D341Med (cell line): ENCODE data around the gene PDZRN3.

Experiments
- DNase-seq: peaks from one replicate; pipeline ENCODE4 v3.0.0; 2012; ENCODE audit warnings: low spot score

The PDZRN3 gene

GRCh38 chr3:73384091-73384906 is 240.4 kb downstream of the PDZRN3 start:
- DNase-seq = no peak

GRCh38 chr3:73383470-73384049 is 241.2 kb downstream of the PDZRN3 start:
- no peak for DNase-seq

DNA sequence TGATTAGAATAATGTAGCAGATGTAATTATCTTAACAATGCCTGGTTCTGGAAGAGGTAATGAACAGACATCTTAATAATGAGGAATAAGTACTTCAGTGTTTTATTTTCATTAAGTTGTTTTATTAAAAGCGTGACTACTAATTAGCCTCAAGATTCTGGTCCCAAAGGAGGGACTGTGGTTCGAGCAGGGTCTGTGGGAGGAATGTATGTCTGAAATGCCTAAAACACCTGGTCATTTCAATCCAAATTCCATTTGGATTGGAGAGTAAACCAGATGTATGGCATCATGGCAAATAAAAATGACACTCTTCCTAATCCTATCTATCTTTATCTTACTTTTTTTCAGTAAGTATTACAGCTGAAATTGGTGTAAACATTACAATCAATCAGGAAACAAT is 243.2 kb downstream of the PDZRN3 start:
- no peak for DNase-seq

- no peak for DNase-seq
Measured at GRCh38 chr3:73380735-73381532, 243.8 kb downstream of the PDZRN3 start.

- no peak for DNase-seq
Measured at GRCh38 chr3:73379465-73379864, 245.3 kb downstream of the PDZRN3 start.

DNA sequence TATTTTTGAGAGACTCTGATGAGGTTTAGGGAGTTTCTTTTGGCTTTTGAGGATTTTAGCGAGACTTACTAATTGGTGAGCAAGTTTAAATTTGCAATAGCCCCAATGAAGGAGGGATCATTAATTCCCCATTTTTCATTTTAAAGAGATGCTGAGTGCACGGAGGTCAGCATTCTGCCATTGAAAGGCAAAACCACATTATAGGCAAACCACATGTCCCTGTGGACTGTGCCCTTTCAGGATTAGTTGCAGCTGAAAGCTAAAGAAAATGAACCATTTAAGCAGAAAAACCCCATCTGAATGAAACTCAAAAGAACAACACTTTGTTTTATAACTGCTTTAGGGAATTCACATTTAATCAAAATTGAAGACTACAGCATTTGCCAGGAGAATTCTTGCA is 246.5 kb downstream of the PDZRN3 start:
- no peak for DNase-seq

DNA sequence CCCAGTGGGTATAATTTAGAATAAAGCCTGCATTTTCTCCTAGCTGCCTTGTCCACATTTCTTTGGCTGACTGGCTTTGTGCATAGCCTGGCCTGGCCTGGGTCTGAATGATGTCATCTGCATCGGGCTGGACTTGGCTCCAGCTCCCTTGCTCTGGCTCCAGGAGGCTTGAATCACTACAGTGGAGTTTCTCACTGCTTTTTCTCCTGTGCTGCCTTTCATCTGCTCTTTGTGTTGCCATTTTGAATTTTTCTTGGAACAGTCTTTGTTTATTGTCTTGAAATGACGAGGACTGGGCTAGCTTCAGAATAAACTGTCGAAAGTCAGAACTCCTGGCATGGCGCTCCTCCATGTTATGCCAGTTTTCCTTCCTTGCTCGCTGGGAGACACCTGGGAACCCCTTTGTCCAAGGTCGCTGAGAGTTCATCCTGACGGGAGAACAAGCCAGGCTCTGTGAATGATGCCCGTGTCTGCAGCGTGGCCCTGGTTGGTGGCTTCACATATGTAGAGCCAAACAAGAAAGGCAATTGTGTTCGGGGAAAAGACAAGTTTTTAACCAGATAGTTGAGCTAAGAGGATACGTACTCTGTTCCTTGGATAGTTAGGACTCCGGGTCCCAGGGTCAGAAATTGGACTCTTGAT is 258.9 kb downstream of the PDZRN3 start:
- DNase-seq = no peak

DNA sequence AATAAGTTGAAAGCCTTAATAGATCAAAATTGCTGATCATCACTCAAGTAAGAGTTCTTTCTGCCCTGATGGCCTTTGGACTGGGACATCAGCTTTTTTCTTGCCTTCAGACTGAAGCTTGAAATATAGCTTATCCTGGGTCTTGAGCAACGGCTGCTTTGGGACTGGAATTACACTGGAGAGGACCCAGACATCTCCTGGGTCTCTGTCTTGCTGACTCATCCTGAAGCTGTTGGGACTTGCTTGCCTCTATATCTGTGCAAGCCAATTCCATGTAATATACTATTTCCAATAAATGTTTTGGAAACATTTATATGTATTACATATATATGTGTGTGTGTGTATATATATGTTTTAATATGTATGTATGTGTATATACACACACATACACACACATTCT is 260.2 kb downstream of the PDZRN3 start:
- DNase-seq = no peak

DNA sequence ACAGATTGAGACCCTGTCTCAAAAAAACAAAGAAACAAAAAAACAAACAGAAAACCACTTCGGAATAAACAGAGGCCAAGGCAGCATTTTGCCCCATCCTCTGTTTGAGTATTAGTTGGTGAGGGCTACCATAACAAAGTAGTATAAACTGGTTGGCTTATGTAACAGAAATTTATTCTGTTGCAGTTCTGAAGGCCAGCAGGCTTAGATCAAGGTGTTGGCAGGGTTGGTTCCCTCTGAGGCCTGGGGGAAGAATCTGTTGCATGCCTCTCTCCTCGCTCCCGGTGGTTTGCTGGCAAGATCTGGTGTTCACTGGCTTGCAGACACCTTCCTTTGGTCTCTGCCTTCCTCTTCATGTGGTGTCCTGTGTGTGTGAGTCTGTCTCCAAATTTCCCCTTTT is 261.6 kb downstream of the PDZRN3 start:
- DNase-seq = no peak

- DNase-seq = no peak
Measured at GRCh38 chr3:73361591-73361990, 263.1 kb downstream of the PDZRN3 start.

GRCh38 chr3:73353649-73354217 is 271.0 kb downstream of the PDZRN3 start:
- DNase-seq = no peak

DNA sequence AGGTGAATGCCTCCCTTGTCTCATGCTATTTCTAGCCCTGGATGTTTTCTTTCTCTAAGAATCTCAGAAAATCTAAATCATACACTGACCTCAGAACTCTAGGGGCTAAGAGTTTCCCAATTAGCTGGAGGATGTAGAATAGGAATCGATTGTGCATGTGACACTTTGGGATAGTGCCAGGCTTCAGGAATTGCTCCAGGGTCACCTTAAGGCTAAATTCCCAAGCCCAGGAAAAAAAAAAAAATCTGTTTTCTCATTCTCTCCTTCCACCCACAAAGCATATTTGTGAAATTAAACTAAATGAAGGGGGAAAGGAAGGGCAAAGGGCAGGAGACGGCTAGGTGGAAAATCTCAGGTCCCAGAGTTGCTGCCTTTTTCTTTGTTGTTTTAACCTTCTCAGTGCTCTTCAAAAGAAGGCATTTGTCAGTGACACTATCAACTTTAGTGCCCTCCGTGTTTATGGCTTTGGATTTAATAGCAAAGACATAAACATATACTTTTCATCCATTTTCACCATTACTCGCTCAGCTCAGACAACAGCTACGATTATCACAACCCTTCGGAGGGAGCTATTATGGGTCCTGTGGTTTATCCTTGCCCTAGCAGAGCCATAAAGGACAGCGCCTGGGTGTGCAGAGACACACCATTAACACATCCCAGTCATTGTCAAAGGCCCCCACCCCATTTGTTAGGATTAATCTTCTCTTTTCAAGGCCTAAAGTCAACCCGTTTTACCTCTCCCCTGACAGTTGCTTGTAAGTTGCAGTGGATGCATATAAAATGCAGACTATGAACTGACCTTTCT is 271.7 kb downstream of the PDZRN3 start:
- no peak for DNase-seq

DNA sequence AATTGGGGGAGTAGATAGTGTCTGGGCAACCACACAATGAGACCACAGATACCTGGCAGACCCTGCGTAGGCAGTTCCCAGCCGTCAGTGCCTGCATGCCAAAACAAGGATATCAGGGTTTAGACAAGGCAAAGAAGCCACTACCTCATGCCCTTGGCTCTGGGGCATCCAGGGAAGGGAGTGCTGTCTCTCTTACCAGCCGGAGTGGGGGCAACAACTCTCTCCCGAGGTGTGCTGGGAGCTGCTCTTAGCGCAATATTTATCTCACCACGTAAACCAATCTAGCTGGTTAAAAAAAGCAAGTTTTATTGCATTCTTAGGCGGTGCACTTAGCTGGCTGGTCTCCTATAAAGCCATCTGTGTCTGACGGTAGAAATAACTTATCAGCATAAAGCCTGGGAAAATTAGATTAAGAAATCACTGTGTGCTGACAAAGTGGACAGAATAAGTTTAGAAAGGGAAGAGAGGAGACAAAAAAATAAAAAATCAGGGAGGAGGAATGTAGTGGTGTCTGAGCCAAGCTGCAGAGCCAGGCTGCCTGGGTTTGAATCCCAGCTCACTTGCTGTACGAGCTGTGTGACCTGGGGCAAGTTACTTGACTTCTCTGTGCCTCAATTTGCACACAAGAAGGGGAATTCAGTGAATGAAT is 273.2 kb downstream of the PDZRN3 start:
- no peak for DNase-seq

GRCh38 chr3:73350996-73351395 is 273.7 kb downstream of the PDZRN3 start:
- no peak for DNase-seq

DNA sequence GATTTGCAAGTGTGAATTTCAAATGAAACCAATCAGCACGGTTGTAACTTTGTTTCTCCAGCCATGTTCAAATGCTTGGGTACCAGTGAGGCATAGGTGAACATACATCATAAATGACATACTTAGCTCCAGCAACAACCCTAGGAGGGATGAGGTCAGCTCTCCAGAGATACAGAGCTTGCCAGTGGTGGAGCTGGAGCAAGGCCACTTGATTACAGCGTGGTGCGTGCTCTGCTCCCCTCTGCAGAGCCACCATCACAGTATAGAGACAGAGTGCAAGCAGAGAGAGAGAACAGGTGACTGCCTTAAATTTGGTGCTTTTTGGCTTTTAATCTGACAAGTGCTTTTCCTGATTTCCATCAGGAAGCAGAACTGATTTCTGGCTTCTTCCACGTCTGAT is 275.1 kb downstream of the PDZRN3 start:
- DNase-seq = no peak

- no peak for DNase-seq
Measured at GRCh38 chr3:73342077-73342476, 282.7 kb downstream of the PDZRN3 start.

DNA sequence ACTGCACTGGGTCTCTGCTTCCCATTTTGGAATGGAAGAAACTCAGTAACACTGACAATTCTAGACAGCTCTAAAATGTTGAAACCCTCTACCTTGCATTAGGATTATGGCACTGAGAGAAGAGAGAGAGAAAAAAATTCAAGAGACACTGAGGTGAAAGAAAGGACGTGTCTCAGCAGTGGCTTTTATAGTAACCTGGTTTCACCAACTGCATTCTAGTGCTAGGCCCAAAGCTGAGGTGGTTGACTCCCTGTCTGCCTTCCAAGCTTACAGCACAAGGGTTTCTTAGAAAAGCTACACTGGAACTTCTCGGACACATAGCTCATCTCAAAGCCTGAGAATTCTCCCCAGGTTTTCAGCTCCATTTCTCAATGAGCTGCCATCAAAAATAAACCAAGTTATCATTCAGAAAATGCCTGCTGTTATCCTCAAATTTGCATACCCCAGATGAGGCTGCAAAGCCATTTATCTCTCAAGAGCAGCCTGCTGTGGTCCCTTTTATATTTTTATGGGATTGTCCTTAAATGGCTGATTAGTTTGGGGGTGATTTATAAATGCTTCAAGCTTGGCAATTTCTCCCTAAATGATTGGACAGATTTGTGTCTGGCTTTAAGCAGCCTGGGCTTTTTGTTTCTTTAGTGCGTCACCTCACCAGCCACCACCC is 283.3 kb downstream of the PDZRN3 start:
- DNase-seq = no peak

DNA sequence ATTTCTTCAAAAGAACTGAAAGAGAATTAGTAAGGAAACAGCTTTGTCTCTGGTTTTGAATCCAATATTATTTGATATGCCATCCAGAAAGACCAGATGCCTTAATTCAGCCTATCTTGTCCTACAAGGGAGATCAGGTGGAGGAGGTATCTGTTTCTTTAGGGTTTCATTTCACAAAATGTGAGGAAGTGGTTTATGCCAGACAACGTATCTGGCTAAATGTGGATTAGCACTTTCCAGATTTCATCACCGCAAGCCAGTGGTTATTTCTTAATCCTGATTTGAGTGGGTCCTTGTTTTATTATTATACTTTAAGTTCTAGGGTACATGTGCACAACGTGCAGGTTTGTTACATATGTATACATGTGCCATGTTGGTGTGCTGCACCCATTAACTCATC is 292.2 kb downstream of the PDZRN3 start:
- no peak for DNase-seq
